Sigmoid colon (tissue), 7 donors: Measurements from ENCODE around the gene OR5A1. TPM values are rescaled to one million over a fixed set of nuclear protein-coding genes. Genes with fewer than 3 reads are reported as not detected.

Experiments
- DNase-seq: peaks from one replicate; pipeline ENCODE4 v3.0.0-alpha.2; 2019
- H3K27ac ChIP-seq, 4 donors: fragments of 200-600 bp; sonication (generic); one replicate each; pipeline ENCODE4 v1.5.1; 2016 to 2019; ENCODE audit warnings: mild to moderate bottlenecking in 1 of 4
- H3K27me3 ChIP-seq, 3 donors: fragments of 200-600 bp; sonication (generic); one replicate each; pipeline ENCODE4 v1.5.1; 2019; ENCODE audit warnings: mild to moderate bottlenecking in 1 of 3
- H3K36me3 ChIP-seq, 4 donors: fragments of 200-600 bp; sonication (generic); one replicate each; pipeline ENCODE4 v1.5.1; 2016 to 2019
- H3K4me1 ChIP-seq, 4 donors: fragments of 200-600 bp; sonication (generic); one replicate each; pipeline ENCODE4 v1.5.1; 2017 to 2019
- H3K4me3 ChIP-seq, 4 donors: fragments of 200-600 bp; sonication (generic); one replicate each; pipeline ENCODE4 v1.5.1; 2017 to 2019; ENCODE audit warnings: mild to moderate bottlenecking in 2 of 4, moderate library complexity in 1 of 4
- H3K9me3 ChIP-seq, 4 donors: fragments of 200-600 bp in 3 of 4; sonication (generic) in 3 of 4; one replicate each; pipeline versions ENCODE4 v1.5.1 to v1.6.1; 2013 to 2019
- EP300 ChIP-seq, 4 donors: sonication (generic); formaldehyde crosslinking; IDR thresholded peaks; one replicate each; pipeline ENCODE4 v1.6.1; 2017; ENCODE audit warnings: antibody characterized with exemption in 4 of 4
- POLR2A ChIP-seq, 2 donors: fragments of 450-650 bp; IDR thresholded peaks; one replicate each; pipeline ENCODE4 v1.6.1; 2016; ENCODE audit warnings: antibody characterized with exemption in 2 of 2, mild to moderate bottlenecking in 2 of 2, moderate library complexity in 2 of 2
- POLR2AphosphoS5 ChIP-seq, 4 donors: sonication (generic); formaldehyde crosslinking; IDR thresholded peaks; one replicate each; pipeline ENCODE4 v1.6.1; 2017; ENCODE audit warnings: antibody characterized with exemption in 4 of 4
- WGBS, 2 donors: extraction: QIAGEN DNeasy Blood & Tissue Kit; methylation state at CpG; one replicate each; pipeline ENCODE4 v1.1.7; 2013; 5-methylcytosine and 5-hydroxymethylcytosine counted together
- intact Hi-C: fragments of 100-400 bp; cut with DNase I; formaldehyde crosslinking; loops from one replicate; pipeline ENCODE4 v1.15.1; 2023
- polyA plus RNA-seq, 3 donors: library from polyadenylated mRNA; stranded (reverse); fragments of 200-250 nt; gene quantifications; one replicate each; pipeline ENCODE4 v1.2.3, GENCODE V29; 2013
- total RNA-seq, 4 donors: library from RNA; depleted of rRNA; stranded (reverse); fragments of >200 nt; gene quantifications; one replicate each; pipeline ENCODE4 v1.1.0, GENCODE V29; 2016
- TF ChIP-seq, protein P1 (sequence below), 4 experiments: fragments of 450-650 bp in 3 of 4; fragments of 200-600 bp in 1 of 4; IDR thresholded peaks; one replicate each; pipeline ENCODE4 v1.5.1; 2016 to 2019; ENCODE audit warnings: antibody characterized with exemption in 4 of 4, mild to moderate bottlenecking in 3 of 4, moderate library complexity in 2 of 4
- donor health status: healthy with polysubstance abuse.
- donor health status: Bipolar disorder and iron deficiency.
- donor health status: healthy.

Gene OR5A1
- total and polyA plus RNA-seq, 7 donors = not detected

DNA sequence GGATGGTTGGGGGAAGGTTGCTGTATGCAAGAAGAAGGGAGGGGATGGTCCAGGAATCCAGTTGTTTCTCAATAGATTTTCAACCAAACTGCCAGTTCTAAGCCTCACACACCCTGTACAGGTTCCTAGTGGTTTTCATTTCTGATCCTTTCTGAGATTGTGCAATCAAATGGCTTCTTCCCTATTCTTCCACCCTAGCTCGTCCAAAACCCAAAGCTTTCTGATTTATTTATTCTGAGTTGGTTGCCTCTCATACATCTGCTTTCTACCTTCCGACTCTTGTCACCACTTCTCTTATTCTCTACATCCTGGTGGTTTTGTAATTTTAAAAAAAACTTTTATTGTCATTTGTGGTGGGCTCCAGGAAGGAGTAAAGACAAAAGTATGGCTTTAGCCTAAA lies 22.6 kb upstream of the OR5A1 start:
- Histone ChIP-seq H3K9me3 (no peaks in the 10 kb centered on the region), H3K4me3 (no peak overlapping the region), H3K27ac (no peak overlapping the region), H3K4me1 (no peaks in the 10 kb centered on the region), H3K27me3 (no peaks in the 10 kb centered on the region), H3K36me3 (no peaks in the 10 kb centered on the region)
- DNase-seq = no peak
- intact Hi-C loops = no loop called here
- 36 to 63% methylated on average over 2 of the region's 2 CpGs for WGBS, 2 donors
- TF ChIP-seq POLR2AphosphoS5 (IDR thresholded peaks at IDR 0.05) (no peak), EP300 (IDR thresholded peaks at IDR 0.05) (no peak), POLR2A (IDR thresholded peaks at IDR 0.05) (no peak)
- TF ChIP-seq, protein P1, sequence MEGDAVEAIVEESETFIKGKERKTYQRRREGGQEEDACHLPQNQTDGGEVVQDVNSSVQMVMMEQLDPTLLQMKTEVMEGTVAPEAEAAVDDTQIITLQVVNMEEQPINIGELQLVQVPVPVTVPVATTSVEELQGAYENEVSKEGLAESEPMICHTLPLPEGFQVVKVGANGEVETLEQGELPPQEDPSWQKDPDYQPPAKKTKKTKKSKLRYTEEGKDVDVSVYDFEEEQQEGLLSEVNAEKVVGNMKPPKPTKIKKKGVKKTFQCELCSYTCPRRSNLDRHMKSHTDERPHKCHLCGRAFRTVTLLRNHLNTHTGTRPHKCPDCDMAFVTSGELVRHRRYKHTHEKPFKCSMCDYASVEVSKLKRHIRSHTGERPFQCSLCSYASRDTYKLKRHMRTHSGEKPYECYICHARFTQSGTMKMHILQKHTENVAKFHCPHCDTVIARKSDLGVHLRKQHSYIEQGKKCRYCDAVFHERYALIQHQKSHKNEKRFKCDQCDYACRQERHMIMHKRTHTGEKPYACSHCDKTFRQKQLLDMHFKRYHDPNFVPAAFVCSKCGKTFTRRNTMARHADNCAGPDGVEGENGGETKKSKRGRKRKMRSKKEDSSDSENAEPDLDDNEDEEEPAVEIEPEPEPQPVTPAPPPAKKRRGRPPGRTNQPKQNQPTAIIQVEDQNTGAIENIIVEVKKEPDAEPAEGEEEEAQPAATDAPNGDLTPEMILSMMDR (IDR thresholded peaks at IDR 0.05) = no peak

DNA sequence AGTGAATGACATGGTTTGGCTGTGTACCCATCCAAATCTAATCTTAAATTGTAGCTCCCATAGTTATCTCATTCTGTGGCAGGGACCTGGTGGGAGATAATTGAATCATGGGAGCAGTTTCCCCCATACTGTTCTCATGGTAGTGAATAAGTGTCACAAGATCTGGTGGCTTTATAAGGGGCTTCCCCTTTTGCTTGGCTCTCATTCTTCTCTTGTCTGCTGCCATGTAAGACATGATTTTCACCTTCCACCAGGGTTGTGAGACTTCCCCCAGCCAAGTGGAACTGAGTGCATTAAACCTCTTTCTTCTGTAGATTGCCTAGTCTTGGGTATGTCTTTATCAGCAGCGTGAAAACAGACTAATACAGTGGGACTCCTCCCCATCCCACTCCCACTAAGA lies 21.2 kb upstream of the OR5A1 start:
- TF ChIP-seq POLR2AphosphoS5 (IDR thresholded peaks at IDR 0.05) = no peak
- no peak for TF ChIP-seq POLR2A (IDR thresholded peaks at IDR 0.05)
- TF ChIP-seq, protein P1 (IDR thresholded peaks at IDR 0.05) = no peak
- no peak for TF ChIP-seq EP300 (IDR thresholded peaks at IDR 0.05)
- Histone ChIP-seq H3K9me3 (no peaks in the 10 kb centered on the region), H3K36me3 (no peaks in the 10 kb centered on the region), H3K27ac (no peak overlapping the region), H3K4me3 (no peak overlapping the region), H3K4me1 (no peaks in the 10 kb centered on the region), H3K27me3 (no peaks in the 10 kb centered on the region)
- WGBS, 2 donors = 82 to 86% methylated on average over 1 of the region's 1 CpG
- intact Hi-C loops = no loop called here
- DNase-seq = no peak

DNA sequence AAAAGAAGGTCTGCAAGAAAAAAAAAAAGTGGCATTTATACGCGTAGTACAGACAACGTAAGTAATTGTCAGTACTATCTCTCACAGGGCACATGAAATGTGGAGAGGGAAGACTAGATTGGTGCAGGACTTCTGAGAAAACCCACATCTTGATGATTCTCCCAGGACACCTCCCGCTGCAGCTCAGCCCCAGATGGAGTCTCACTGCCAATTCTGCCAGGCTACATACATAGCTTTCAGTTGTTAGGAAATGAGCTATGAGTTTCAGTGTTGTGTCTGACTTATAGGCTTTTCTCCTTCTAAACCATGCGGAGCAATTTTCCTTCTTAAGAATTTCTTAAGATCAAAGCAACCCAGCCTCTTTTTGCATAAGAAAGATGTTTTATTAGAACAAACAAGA lies 19.7 kb upstream of the OR5A1 start:
- Histone ChIP-seq H3K4me1 (no peaks in the 10 kb centered on the region), H3K9me3 (no peaks in the 10 kb centered on the region), H3K36me3 (no peaks in the 10 kb centered on the region), H3K27ac (no peak overlapping the region), H3K27me3 (no peaks in the 10 kb centered on the region), H3K4me3 (no peak overlapping the region)
- intact Hi-C loops = no loop called here
- no peak for DNase-seq
- TF ChIP-seq POLR2AphosphoS5 (IDR thresholded peaks at IDR 0.05) = no peak
- TF ChIP-seq POLR2A (IDR thresholded peaks at IDR 0.05) = no peak
- TF ChIP-seq, protein P1 (IDR thresholded peaks at IDR 0.05) = no peak
- TF ChIP-seq EP300 (IDR thresholded peaks at IDR 0.05) = no peak
- WGBS, 2 donors = 79 to 91% methylated on average over 5 of the region's 5 CpGs

DNA sequence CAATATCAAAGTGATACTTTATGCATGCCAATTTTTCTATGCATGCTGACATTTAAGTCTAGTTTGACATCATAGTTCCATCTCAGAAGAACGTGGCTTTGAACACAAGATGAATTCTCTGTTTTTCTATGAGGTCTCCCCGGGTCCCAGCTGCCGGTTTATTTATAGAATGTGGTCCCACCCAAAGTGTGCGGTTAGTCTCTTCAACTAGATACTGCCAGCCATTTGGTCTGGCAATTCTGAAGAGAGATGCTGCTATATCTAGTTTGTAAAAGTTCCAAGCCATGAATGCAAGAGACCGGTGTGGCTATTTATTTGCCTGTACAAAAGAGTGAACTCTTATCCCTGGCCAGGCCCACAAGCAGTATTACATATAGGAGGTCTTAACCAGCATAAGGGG lies 19.2 kb upstream of the OR5A1 start:
- Histone ChIP-seq H3K27me3 (no peaks in the 10 kb centered on the region), H3K4me3 (no peak overlapping the region), H3K4me1 (no peaks in the 10 kb centered on the region), H3K36me3 (no peaks in the 10 kb centered on the region), H3K9me3 (no peaks in the 10 kb centered on the region), H3K27ac (no peak overlapping the region)
- no peak for DNase-seq
- intact Hi-C loops = no loop called here
- TF ChIP-seq POLR2A (IDR thresholded peaks at IDR 0.05) (no peak), EP300 (IDR thresholded peaks at IDR 0.05) (no peak), POLR2AphosphoS5 (IDR thresholded peaks at IDR 0.05) (no peak)
- TF ChIP-seq, protein P1 (IDR thresholded peaks at IDR 0.05) = no peak
- 44 to 69% methylated on average over 5 of the region's 5 CpGs for WGBS, 2 donors

DNA sequence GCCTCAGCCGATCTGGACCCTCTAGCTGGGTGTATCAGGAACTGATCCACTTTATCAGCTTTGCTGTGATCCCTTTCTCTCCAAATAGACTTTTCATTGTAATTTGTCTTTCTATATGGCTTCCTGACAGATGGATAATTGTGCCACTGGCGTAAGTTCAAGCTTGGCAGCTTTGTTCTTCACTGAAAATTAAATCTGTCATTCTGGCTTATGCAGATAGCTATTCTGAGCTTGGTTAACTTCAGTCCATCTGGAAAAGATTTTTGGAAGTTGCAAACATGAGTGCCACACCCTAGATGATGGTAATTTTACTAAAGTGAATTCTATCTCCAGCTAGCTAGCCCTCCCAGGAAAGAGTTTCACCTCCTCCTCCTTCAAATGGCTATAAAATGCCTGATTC lies 18.1 kb upstream of the OR5A1 start:
- Histone ChIP-seq H3K27me3 (no peaks in the 10 kb centered on the region), H3K4me1 (no peaks in the 10 kb centered on the region), H3K27ac (no peak overlapping the region), H3K36me3 (no peaks in the 10 kb centered on the region), H3K4me3 (no peak overlapping the region), H3K9me3 (no peaks in the 10 kb centered on the region)
- TF ChIP-seq POLR2A (IDR thresholded peaks at IDR 0.05) (no peak), EP300 (IDR thresholded peaks at IDR 0.05) (no peak), POLR2AphosphoS5 (IDR thresholded peaks at IDR 0.05) (no peak)
- TF ChIP-seq, protein P1 (IDR thresholded peaks at IDR 0.05) = no peak
- DNase-seq = no peak
- WGBS, 2 donors = 81% methylated on average over 2 of the region's 2 CpGs
- intact Hi-C loops = no loop called here
